Activated CD8-positive, alpha-beta memory T cell treated with anti-CD3 and anti-CD28 coated beads, Interleukin-2, amount 50 U/mL, for 4 hours (primary cell): ENCODE measurements around the gene SAMD5.

Source experiments
- DNase-seq: peaks from one replicate; pipeline ENCODE4 v3.0.0-alpha.2; 2020

SAMD5 gene

GRCh38 chr6:147570681-147571080, 62.2 kb downstream of the SAMD5 start:
- DNase-seq = no peak

GRCh38 chr6:147577488-147577887, 69.0 kb downstream of the SAMD5 start:
- DNase-seq = no peak

DNA sequence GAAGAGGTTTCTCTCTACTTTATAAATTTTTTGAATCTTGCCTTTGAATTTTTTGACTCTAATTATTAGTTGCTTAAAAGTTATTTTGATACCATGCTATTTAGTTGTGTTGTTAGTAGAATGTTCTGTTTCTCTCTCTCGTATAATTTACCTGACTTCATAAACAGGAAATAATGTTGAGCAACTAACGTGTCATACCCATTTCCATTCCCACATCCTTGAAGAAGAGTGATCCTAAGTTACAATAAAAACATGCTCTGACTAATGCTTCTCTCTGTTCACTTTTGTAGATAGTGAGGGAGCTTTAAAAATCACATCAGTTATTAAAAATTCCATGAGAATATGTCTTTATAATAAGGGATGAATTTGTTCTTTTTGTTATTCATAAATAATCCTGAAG, 69.7 kb downstream of the SAMD5 start:
- no peak for DNase-seq

GRCh38 chr6:147578883-147579282, 70.4 kb downstream of the SAMD5 start:
- no peak for DNase-seq

DNA sequence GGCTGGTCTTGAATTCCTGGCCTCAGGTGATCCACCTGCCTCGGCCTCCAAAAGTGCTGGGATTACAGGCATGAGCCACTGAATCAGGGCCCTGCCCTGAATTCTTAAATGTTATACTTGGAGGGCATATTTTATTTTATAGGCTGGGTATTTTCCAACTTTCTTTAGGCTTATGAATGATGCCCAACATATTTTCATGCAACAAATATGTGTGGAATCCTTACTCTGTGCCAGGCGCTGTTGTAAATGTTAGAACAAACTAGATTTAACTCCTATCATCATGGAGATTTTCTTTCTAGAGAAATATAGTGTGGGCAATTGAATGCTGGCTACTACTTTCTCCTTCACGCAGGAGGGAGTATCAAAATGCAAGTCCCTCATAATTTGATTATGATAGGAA, 71.2 kb downstream of the SAMD5 start:
- DNase-seq = no peak

DNA sequence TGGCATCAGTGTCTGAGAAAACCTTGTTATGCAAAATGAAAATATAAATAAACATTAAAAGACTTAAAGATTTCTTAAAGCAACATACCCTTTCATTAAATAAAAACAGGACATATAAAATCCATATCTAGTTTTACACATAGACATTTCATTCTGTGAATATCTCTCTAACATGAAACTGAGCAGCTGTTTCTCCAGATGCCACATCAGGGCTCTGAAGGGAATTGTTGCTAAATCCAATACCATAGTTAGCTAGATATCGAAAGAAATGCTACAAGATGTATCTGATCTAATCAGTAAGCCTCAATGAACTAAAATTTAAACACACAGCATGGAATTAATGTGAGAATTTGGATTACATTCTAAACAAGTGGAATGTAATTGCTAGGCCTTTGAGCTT, 74.5 kb downstream of the SAMD5 start:
- DNase-seq = no peak

GRCh38 chr6:147585256-147585655, 76.8 kb downstream of the SAMD5 start:
- no peak for DNase-seq

- DNase-seq = no peak
Observed at GRCh38 chr6:147586044-147586443, 77.6 kb downstream of the SAMD5 start.

DNA sequence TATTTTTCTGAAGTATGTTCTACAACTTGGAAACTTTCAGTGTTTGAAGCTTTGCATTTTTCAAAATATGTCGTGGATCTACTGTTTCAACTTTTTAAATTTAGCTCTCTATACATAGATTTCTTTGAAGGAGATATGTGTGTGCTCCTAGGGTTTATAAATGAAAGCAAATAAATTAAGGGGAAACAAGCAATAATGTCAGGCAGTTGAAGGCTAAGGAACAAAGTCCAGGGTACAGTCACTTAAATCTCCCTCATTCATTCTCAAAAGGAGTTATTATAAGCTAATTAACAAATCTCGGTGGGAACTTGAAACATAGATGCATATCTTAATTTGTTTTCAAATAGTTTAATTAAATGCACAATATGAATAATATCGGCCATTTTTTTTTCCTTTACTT, 79.4 kb downstream of the SAMD5 start:
- no peak for DNase-seq

DNA sequence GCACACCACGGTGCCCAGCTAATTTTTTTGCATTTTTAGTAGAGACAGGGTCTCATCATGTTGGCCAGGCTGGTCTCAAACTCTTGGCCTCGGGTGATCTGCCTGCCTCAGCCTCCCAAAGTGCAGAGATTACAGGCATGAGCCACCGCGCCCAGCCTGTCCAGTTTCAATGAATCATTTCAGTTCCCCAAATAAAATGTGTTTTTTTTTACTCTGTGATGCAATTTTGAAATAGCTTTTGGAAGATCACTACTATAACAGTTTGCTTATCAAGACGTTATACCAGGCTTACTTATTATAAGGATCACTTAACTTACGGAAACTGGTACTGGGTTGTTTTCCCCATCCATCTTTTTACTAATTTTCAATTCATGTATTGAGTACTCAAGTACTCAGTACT, 80.0 kb downstream of the SAMD5 start:
- no peak for DNase-seq

DNA sequence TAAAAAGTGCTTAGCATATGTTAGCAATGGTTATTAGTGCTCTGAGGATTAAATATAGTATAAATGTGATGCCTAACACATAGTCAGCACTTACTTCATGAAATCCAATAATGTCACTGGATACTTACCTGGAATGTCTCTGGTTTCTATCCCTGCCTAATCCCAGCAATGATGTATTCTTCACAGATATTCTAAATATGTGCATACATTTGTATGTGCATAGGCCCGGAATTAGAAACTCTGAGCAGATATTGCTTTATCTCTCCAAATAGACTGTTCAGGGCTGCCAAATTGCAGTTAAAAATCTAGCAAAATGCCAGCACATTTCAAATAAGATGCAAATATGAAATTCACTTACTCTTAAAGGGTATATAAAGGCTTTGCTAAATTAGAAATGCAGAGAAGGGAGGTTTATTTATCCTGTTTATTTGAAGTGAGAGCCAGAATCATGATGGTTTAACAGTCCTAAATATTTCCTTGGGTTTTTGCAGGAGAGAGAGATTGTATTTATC, 81.3 kb downstream of the SAMD5 start:
- DNase-seq = no peak

- no peak for DNase-seq
Observed at GRCh38 chr6:147595961-147596360, 87.5 kb downstream of the SAMD5 start.

DNA sequence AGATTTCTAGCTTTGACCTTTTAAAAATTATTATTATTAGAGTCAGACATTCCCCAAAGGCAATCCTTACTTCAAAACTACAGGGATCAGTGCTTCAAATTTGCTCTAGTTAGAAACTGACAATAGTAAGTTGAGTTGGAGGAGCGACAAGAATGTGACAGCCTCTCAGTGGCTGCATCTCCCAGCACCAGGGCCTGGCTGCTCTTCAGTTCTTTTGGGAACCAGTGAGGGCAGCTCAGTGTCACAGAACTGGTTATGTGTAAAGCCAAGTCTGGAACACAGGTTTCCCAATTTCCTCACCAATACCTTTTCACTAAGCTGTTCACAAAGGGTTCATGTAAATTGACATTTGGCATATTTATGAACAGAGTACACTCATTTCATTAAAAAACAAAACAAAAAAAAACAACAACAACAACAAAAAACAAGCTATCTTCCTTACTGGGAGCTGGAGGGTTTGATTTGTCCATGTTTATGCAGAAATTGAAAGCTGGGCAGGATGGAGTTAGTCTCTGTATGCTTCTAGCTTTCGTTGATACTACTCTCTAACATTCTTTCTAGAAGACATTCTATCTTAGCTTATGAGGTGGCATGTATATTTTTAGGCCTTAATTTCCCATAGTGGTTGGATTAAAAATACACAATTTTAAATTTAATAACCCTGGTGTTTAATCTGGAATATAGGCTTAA, 95.0 kb downstream of the SAMD5 start:
- no peak for DNase-seq

DNA sequence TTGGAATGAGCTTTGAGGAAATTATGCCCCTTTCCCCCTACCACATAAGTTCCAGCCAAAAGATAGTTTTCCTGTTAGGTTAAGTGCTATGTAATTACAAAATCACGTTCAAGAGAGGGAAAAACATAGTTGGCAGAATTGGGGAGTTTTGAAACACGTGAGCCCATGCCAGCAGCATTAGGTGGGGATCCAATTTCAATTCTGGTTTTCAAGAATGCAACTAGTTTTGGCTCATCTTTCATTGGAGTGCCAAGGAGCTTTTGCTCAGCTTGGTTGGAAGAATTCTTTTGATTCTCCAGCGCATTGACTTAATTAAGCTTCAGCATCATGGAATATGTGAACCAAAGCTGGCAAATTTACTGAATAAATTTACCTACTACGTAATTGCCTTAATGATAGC, 95.9 kb downstream of the SAMD5 start:
- DNase-seq = no peak

DNA sequence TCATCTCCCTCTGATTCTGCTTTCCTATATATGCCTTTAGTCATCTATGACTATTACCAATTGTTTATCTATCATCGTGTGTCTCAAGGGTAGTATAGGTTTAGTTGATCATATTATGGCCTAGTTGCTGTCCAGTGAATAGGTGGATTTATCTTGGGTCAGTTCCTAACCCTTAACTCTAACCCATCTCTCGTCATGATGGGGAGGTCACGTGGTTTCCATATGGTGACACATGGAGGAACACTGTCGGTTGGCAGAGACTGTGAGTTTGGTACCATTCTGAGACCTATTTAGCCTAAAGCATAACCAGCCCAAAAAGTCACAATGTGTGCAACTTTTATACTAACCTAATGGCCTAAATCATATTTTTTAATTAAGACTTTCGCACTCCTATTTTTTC, 103.5 kb downstream of the SAMD5 start:
- no peak for DNase-seq

GRCh38 chr6:147614501-147614900, 106.0 kb downstream of the SAMD5 start:
- no peak for DNase-seq

DNA sequence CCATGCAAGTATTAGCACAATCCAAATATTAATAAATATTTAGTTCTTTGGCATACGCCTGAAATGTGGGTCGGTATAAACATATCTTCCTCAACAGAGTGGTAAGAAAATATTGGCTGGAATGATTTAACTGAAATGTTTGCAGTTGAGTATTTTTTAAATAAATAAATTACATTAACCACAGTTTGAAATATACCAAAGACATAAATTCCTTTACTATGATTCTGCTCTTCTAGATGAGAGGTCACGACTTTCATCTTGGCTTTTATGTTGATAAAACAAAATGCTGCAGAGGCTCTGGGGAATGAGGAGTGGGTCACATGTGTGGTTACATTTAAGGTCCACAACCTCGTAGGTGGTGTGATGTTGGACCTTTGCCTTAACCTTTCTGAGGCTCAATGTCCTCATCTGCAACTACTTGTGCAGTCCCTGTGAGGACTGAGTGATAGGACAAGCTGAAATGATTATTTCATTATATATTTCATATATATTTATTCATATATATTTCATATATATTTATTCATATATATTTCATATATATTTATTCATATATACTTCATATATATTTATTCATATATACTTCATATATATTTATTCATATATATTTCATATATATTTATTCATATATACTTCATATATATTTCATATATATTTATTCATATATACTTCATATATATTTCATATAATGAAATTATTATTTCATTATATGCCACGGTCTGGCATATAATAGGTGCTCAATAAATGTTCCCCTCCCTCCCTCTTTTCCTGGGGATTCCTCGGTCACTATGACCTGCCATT, 107.4 kb downstream of the SAMD5 start:
- DNase-seq = no peak

- no peak for DNase-seq
Observed at GRCh38 chr6:147617366-147617765, 108.9 kb downstream of the SAMD5 start.

DNA sequence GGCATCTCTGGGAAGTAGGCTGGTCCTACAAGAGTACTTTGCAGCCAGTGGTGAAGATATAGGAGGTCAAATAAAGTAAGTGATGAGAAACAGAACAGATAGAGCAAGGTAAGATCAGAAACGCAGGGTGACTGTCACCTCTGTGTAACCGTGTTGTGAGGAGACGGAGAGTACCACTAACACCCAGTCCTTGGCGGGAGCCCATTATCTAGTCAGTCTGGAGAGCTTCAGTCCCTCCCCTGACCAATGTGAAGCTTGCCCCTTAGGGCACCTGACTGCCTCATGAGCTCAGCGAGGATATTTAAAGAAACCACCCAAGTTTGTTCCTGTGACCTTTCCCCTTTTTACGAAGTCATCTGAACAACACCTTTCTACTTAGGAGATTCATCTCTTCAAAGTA, 110.0 kb downstream of the SAMD5 start:
- DNase-seq = no peak

GRCh38 chr6:147618927-147619326, 110.4 kb downstream of the SAMD5 start:
- no peak for DNase-seq
